AG04449 (cell line): ENCODE measurements around the gene NDUFA9.
A peak's percentile ranks its signal among the peaks of the same experiment; 100 is the strongest.

Source experiments
- CTCF ChIA-PET: fragments of 350-600 bp; formaldehyde crosslinking; extraction: SDS; loops from one replicate; lab custom pipeline; 2021; ENCODE audit warnings: antibody characterized with exemption; lab: Yijun Ruan, JAX
- POLR2A ChIA-PET: fragments of 400-600, 350-600 bp; formaldehyde crosslinking; extraction: SDS; loops from one replicate; lab custom pipeline; 2020; ENCODE audit warnings: antibody characterized with exemption, inconsistent platforms; lab: Yijun Ruan, JAX
- DNase-seq: peaks from one replicate; pipeline ENCODE4 v3.0.0-alpha.2; 2010; ENCODE audit warnings: low read depth, low spot score
- H3K4me3 ChIP-seq: 2 replicates; pipeline ENCODE4 v1.5.1; 2011; ENCODE audit warnings: low read depth, mild to moderate bottlenecking, control low read depth, low read length
- CTCF ChIP-seq: IDR thresholded peaks from one replicate; pipeline ENCODE4 v1.5.1; 2011; ENCODE audit warnings: mild to moderate bottlenecking, moderate library complexity, low read length, control low read depth, inconsistent platforms; ENCODE audit not compliant: insufficient read depth; ENCODE audit errors: missing control alignments

Gene NDUFA9

DNA sequence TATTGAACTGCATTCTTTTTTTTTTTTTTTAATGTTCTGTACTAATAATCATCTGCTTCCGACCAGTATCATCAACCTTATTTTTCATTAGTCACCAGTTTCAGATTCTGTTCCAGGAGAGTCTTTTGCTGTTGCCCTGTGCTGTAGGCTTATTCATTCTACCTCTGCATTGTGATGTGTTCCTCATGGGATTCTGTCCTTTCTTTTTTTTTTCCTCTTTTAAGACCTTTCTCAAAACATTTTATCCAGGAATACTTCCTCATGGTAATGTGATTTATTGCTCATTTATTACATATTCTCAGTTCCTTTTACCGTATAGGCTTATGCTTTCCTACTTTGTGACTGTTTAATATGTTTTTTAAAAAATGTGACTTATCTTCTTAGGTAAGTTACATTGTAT, 4.8 kb downstream of the NDUFA9 start:
- CTCF ChIA-PET, result no interaction called here
- no peak for TF ChIP-seq CTCF
- POLR2A ChIA-PET, result interaction anchor here (0.7 kb wide), 1 partner anchor 10 kb away, joined by 3 read pairs; no protein-coding TSS in a partner anchor
- no peak overlapping the region for H3K4me3 ChIP-seq
- no peak for DNase-seq

GRCh38 chr12:4663971-4664505, 15.1 kb downstream of the NDUFA9 start:
- TF ChIP-seq CTCF, result no peak
- ChIA-PET POLR2A (interaction anchor here (0.6 to 1.0 kb wide), 3 partner anchors 10 to 49 kb away, joined by 3 to 7 read pairs (median 3); partner anchors contain the start of genes AKAP3 and NDUFA9), CTCF (interaction anchor here (0.7 kb wide), 1 partner anchor 15 kb away, joined by 3 read pairs; the partner anchor contains the start of genes AKAP3 and NDUFA9)
- H3K4me3 ChIP-seq, result no peak overlapping the region
- peak; percentile 79 for DNase-seq

DNA sequence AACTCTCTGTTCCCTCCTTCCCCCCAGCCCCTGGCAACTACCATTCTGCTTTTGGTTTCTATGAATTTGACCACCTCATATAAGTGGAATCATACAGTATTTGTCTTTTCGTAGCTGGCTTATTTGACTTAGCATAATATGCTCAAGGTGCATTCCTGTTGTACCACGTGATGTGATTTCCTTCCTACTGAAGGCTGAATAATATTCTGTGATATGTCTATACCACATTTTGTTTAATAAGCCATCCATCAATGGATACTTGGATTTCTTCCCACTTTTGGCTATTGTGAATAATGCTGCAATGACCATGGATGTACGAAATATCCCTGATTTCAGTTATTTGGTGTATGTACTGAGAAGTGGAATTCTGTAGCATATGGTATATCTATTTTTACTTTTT, 16.3 kb downstream of the NDUFA9 start:
- ChIA-PET POLR2A (no interaction called here), CTCF (no interaction called here)
- no peak overlapping the region for H3K4me3 ChIP-seq
- TF ChIP-seq CTCF, result no peak
- DNase-seq, result no peak

DNA sequence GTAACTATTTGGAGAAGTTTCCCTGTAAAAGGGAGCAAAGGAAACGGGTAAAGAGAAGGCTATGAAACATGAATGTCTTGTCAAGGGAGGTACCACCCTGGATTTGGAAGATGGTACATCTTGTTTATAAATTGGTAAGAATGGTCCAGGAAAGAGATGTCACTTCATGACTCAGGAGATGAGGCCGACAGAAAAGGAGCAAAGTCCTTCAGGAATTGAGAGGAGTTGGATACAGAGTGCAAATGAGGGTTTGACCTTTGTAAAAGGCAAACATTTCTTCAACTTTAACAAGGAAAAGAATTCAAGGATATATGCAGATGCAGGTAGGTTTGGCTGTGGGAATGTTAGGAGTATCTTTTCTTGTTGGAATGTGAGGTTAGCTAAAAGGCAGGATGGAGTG, 30.8 kb downstream of the NDUFA9 start:
- POLR2A ChIA-PET, result no interaction called here
- no peak overlapping the region for H3K4me3 ChIP-seq
- CTCF ChIA-PET, result no interaction called here
- no peak for TF ChIP-seq CTCF
- DNase-seq, result no peak

GRCh38 chr12:4681732-4682131, 32.8 kb downstream of the NDUFA9 start:
- no peak for DNase-seq
- no peak for TF ChIP-seq CTCF

DNA sequence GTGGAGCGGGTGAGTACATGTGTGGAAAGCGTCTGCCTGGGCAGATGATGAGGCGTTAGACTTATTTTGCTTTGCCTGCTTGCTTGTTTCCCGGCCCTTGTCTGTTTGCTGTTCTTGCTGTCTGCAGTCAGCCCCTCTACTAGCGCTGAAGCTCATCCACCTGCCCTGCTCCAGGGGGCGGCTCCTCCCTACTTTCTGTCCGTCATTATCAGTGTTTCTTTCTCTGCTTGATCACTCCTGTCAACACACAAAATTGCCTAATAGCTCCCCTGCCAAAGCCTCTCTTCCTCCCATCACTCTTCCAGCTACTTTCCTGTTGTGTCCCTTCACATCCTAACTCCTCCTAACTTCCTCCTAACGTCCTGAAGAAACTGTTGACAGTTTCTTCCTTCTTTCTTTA, 36.4 kb downstream of the NDUFA9 start:
- no peak for DNase-seq
- no peak for TF ChIP-seq CTCF
- ChIA-PET CTCF (no interaction called here), POLR2A (no interaction called here)
- H3K4me3 ChIP-seq, result no peak overlapping the region

More at GRCh38 chr12:4681732-4682131, 32.8 kb downstream of the NDUFA9 start:
- no peak overlapping the region for H3K4me3 ChIP-seq
- ChIA-PET CTCF (no interaction called here), POLR2A (no interaction called here)
